Uterus (tissue), 2 donors: ENCODE results near the gene RAET1L.
"Not testable (repeated sequence)": the region's sequence is repeated elsewhere in the genome, so short reads cannot be mapped to it uniquely, and the experiment has no call there.

ENCODE experiments used
- CTCF ChIP-seq, 4 experiments: fragments of 200-600 bp in 2 of 4; fragments of 450-650 bp in 2 of 4; sonication (generic) in 2 of 4; IDR thresholded peaks; one replicate each; pipeline ENCODE4 v1.5.1; 2016 to 2019; ENCODE audit warnings: antibody characterized with exemption in 4 of 4, mild to moderate bottlenecking in 2 of 4, moderate library complexity in 1 of 4
- POLR2A ChIP-seq, 2 donors: fragments of 450-650 bp; IDR thresholded peaks; one replicate each; pipeline ENCODE4 v1.6.1; 2016; ENCODE audit warnings: antibody characterized with exemption in 2 of 2, mild to moderate bottlenecking in 1 of 2, moderate library complexity in 1 of 2

- not testable (repeated sequence) for TF ChIP-seq CTCF, POLR2A (IDR thresholded peaks at IDR 0.05)
These were observed 3.5 kb downstream of the RAET1L start for GRCh38 chr6:150021870-150022269.
